HG02642 (cell line): Measurements from ENCODE around the gene SRSF8.
"Not testable (repeated sequence)": the region's sequence is repeated elsewhere in the genome, so short reads cannot be mapped to it uniquely, and the experiment has no call there.

ENCODE experiments used
- ATAC-seq: cut with Tn5 transposase; IDR thresholded peaks from one replicate; pipeline ENCODE4 v1.9.1; 2021; ENCODE audit warnings: mild to moderate bottlenecking; ENCODE audit not compliant: unreplicated experiment, poor library complexity

Gene SRSF8, protein sequence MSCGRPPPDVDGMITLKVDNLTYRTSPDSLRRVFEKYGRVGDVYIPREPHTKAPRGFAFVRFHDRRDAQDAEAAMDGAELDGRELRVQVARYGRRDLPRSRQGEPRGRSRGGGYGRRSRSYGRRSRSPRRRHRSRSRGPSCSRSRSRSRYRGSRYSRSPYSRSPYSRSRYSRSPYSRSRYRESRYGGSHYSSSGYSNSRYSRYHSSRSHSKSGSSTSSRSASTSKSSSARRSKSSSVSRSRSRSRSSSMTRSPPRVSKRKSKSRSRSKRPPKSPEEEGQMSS

DNA sequence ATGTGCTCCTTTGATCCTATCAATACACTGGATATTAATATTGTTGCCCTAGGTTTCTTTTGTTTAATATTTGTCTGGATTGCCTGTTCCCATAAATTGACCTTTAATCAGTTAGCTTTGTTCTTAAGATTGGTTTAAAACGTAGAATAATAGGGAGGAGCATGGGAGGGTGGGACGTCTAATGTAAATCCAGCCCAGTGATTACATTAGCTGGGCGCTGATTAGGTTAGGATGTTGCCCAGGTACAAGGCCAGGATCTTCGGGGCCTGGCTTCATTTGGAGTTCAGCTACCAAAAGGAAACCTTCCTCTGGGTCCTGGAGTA lies at the start of gene SRSF8:
Gene SRSF8 (plus strand): TSS at position 204 of the 323 bp plus-strand sequence. CDS start 308 bp downstream, outside the sequence.
- peak; percentile 51 for ATAC-seq

DNA sequence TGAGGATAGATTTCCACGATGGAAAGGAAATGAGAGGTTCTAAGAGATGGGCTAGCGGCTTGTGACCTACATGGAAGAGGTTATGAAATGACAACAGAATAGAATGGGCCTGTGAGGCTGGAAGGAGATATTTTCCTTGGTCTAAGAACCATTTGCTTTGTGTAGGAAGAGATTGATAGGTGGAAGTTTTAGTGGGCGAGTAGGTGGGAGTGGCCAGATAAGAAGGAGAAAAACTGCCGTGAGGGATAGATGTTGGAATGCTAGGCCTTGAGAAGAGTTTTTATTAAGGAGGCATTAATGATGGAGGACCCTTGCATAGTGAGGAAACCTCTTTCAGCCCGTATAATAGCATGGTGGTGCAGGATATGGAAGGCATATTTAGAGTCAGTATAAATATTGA lies 45.3 kb upstream of the SRSF8 start:
- ATAC-seq = not testable (repeated sequence)

DNA sequence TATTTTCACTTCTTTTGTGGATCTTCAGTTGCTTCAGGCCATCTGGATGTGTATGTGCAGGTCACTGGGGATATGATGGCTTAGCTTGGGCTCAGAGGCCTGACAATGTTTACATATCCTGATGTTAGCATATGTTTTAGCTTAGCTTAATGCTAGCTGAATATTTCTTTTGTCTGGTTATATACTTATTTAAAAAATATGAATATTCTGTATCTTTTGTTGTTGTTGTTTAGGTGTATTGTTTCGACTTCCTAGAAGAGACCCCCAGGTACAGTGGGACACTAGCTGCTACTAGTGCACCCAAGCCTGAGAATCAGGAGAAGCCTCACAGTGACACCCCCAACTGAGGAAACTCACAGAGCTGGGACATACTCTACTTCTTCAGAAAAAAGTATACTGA lies 41.8 kb upstream of the SRSF8 start, which contains the start of gene KDM4E:
Gene KDM4E (plus strand): TSS at position 301 of the 400 bp plus-strand sequence. CDS start 300 bp downstream, outside the sequence.
- no peak for ATAC-seq

DNA sequence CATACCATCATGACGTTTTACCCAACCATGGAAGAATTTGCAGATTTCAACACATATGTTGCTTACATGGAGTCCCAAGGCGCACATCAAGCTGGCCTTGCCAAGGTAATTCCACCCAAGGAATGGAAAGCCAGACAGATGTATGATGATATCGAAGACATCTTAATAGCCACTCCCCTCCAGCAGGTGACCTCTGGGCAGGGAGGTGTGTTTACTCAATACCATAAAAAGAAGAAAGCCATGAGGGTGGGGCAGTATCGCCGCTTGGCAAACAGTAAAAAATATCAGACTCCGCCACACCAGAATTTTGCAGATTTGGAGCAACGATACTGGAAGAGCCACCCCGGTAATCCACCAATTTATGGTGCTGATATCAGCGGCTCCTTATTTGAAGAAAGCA lies 41.1 kb upstream of the SRSF8 start:
- ATAC-seq = not testable (repeated sequence)

DNA sequence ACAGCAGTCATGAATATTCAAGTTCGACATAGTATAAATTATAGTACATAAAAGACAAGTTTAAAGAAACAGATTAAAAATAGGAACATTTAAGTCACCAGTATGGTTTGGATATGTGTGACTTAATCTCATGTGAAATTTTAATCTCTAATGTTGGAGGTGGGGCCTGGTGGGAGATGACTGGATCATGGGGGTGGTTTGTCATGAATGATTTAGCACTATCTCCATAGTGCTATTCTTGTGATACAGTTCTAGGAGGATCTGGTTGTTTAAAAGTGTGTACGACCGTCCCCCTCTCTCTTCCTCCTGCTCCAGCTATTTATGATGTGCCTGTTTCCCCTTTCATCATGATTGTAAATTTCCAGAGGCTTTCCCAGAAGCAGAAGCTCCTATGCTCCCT lies 38.4 kb upstream of the SRSF8 start:
- ATAC-seq = no peak

DNA sequence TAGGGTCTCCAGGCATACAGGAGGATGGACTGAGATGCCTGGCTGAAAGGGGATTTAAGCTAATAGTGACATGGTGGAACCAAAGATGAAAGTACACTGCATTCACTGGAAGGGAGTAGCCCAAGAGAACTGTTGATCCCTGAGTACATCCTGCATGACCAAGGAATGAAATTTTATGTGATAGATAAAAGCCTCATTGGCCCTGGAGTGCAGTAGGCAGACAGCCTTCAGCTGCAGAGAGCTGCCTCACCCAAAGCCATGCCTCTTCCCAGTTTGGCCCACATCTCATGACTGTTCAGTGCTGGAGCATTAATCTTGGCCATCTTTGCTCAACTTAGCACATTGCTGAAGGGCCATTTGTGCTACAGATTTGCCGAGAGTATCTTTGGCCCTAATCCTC lies 33.7 kb upstream of the SRSF8 start:
- ATAC-seq = no peak

DNA sequence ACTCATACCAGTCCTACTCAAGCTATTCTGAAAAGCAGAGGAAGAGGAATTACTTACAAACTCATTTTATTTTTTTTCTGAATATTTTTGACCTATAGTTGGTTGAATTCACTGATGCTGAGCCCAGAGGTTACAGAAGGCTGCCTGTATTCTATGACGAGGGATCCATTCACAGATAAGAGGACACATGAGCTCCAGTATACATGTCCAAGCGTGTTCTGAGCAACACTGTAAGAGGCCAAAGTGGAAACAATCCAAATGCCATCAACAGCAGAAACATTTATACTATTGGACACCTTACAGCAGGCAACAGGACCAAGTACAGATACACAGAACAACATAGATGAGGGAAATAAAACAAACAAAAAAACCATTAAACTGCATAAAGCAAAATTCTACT lies 31.4 kb upstream of the SRSF8 start:
- no peak for ATAC-seq

DNA sequence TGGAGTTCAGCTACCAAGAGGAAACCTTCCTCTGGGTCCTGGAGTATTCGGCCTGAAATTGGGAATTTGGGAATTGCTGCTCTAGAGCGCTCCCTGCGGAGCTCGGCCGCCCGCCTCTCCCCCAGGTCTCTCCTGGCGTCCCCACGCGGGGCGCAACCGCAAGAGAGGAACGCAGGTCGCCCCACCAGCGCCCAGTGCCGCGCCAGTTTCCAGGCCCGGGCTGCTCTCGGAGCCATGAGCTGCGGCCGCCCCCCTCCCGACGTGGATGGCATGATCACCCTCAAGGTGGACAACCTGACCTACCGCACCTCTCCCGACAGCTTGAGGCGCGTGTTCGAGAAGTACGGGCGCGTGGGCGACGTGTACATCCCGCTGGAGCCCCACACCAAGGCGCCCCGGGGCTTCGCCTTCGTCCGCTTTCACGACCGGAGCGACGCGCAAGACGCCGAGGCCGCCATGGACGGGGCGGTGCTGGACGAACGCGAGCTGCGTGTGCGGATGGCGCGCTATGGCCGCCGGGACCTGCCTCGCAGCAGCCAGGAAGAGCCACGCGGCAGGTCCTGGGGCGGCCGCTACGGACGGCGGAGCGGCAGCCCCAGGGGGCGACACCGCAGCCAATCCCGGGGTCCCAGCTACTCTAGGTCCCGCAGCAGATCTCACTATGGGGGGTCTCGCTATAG lies 29.2 kb upstream of the SRSF8 start:
- not testable (repeated sequence) for ATAC-seq

DNA sequence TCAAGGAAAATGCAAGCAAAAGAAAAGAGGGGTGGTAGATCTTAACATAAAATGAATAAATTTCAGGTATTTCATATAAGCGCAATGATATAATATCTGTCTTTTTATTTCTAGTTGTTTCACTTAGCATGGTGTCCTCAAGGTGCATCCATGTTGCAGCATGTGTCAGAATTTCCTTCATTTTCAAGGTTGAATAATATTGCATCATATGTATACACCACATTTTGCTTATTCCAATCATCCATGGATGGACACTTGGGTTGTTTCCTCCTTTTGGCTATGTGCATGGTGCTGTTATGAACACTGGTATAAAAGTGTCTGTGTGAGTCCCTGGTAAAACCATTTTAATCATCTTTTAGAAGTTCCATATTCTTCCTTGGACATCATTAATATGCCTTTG lies 24.5 kb upstream of the SRSF8 start:
- no peak for ATAC-seq

DNA sequence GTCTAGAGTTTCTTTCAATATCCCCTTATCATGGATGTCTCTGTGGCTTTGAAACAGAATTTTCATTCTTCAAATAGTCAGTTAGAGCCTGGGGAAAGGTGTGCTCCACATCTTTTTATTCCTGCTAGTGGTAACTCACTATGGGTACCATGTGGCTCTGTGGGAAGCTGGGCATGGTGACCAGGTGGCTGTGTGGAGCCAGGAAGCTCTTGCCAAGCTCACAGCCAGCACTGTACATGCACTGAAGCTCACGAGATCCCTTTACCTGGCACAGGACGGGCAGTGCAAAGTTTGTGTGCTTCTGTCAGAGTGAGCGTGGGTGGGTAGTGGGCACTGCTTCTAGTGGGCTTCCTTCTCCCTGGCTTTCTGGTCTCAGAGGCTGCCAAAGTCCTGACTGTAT lies 23.8 kb upstream of the SRSF8 start:
- ATAC-seq = no peak

DNA sequence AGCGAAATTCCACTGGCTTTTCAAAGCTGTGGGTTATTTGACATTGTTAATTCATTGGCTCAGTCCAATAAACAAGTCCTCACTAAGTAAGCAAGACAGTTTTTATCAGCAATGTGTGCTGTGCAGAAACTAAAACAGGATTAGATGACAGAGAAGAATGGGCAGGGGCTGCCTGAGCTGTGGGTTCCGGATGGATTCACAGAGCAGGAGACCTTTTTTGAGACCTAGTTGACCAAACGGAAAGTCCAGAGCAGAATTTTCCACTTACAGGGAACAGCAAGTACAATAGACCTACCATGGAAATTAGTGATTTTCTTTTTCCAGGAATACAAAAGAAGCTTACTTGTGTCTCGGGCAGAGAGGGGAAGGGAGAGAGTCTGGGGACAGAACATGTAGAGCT lies 22.7 kb upstream of the SRSF8 start:
- no peak for ATAC-seq

DNA sequence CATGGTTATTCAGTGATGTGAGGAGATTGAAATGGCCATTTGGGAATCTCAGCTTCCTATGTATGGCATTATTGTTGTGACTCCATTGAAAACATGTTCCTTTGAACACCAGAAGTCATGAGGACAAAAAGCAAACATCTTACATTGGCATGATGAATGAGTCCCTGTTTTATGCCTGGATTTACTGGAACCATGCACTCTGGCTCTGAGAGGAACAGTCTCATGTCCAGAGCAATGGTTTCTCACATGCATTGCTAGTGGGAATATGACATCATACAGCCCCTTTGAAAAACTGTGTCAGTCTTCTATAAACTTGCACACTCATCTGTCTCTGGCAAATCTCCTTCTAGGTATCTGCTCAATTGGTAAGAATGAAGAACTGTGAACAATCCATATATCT lies 20.9 kb upstream of the SRSF8 start:
- ATAC-seq = no peak

DNA sequence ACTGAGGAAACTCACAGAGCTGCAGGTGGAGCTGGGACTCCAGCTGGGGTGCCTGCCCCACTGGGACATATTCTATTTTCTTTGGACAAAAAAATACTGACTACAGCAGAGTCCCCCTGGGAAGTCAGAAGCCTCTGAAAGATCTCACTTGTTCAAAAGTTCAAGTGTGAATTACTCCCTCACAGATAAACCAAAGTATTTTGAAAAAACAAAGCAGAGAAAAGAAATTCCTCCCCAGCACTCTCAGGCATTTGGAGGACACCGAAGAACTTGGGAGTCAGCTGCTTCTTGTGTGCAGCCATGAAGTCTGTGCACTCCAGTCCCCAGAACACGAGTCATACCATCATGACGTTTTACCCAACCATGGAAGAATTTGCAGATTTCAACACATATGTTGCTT lies 17.6 kb upstream of the SRSF8 start, which contains the start of gene KDM4F:
Gene KDM4F (plus strand): TSS at position 301 of the 400 bp plus-strand sequence.
- not testable (repeated sequence) for ATAC-seq

DNA sequence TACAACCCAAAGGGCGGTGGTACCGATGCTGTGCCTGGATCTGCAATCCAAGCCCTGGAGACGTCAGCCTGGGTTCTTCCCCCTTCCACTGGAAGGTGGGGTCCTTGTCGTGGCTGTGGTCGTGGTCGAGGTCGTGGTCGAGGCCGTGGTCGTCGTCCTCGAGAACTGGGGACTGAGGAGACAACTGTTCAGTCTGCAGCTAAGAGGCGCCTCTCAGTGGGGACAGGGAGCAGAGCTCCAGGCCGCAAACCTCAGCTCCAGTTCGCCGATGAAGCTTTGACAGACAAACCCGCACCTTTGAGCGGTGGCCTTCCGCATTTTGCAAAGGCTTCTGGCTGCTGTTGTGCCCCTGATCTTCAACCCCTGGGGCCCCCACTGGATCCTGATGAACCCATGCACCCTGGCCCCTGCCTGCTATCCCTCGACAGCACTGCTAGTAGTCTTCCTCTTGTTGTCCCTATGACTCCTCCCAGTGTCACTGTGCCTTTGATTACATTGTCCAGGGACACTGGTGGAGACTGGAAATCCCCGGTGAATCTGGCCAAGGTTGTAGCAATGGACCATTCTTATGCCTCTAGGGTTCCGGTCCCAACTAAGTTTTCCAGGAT lies 16.0 kb upstream of the SRSF8 start:
- no peak for ATAC-seq

DNA sequence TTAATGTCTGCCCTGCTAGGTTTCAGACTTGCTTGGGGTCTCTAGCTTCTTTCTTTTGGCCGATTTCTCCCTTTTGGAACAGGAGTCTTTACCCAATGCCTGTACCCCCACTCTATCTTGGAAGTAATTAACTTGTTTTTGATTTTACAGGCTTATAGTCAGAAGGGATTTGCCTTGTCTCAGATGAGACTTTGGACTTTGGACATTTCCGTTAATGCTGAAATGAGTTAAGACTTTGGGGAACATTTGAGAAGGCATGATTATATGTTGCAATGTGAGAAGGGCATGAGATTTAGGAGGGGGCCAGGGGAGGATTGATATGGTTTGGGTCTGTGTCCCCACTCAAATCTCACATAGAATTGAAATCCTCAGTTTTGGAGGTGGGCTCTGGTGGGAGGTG lies 12.4 kb upstream of the SRSF8 start:
- no peak for ATAC-seq

DNA sequence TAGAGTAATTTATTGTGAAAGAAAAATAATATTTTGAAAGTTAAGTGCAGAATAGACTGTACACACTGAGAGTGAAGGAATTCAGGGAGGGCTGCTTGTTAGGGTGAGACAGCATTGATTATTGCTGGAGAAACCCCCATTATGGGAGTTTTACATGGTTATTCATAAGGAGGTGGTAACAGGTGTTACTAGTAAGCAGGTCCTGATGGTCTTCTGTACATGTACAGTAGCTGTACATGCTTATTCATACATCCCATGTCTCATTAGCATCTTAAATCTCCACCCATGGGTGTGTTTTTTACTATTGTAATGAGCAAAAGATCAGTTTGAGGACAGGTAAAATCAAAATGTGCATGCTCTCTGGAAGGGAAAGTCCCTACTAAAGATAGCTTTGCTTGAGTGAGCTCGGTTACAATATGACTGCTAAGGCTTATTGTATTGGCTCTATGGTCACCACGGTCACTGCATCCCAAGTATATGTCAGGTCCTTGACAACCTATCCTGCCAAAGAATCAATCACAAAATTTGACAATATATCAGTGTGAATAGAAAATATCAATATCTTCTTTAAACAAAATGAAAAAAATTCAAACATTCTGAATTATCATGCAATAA lies 11.3 kb upstream of the SRSF8 start:
- peak; percentile 92 for ATAC-seq

DNA sequence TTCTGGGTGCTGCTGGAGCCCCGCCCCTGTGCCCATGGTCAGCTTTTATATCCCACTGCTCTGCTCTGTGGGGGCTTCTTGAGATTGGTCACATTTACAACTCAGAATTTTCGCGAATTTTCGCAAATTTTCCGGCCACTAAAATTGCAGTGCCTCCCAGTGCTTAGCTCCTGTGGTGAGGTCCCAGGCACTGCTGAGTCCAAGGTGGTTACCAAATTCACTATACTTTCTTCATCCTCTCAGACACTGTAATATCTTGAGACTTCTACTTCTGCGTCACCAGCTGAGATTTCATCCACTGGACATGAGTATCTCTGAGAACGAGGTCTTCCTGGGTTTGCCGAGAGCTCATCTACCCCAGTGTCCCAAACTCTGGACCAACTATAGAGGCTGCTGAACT lies 8.8 kb upstream of the SRSF8 start:
- no peak for ATAC-seq

DNA sequence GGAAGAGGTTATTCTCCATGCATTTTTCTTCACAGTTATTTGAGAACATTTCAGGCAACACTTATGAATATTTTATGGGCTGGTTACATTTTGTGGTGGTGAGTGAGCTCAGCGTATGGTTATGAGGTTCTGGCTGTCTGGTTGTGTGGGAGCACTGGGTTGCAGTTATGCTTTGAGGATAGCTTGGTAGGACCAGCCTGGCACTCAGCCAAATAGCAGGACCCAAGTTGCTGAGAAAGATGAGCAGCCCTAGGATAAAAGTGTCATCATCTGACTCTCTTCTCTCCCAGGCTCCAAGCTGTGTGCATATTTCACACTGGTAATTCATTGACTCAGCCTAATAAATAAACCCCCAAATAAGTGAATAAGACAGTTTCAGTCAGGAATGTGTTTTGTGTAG lies 8.1 kb upstream of the SRSF8 start:
- no peak for ATAC-seq

DNA sequence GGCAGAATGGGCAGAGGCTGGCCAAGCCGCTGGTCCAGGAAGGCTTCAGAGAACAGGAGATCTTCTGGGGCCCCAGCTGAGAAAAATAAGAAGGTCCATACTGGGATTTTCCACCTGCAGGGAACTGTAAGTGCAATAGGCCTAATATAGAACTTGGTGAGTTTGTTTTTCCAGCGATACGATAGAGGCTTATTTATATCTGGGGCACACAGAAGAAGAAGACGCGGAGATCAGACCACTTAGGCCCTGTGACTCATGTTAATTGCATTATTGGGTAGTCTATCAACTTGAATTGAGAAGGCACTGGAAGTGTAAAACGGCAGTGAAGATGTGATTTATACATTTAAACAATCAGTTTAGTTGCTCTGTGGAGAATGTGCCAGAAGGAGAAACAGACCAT lies 7.7 kb upstream of the SRSF8 start:
- ATAC-seq = no peak

DNA sequence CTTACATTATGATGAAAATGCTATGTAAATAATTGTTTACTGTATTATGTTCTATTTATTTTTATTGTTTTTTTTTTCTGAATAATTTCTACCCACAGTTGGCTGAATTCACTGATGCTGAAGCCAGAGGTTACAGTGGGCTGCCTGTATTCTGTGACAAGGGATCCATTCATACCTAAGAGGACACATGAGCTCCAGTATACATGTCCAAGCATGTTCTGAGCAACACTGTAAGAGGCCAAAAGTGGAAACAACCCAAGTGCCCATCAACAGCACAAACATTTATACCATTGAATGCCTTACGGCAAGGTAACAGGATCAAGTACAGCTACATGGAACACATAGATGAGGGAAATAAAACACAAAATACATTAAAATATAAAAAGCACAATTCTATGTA lies 1.4 kb upstream of the SRSF8 start:
- ATAC-seq = no peak
